Activated naive CD8-positive, alpha-beta T cell (primary cell): ENCODE measurements around the gene TMEM154.

ENCODE experiments used
- H3K27ac Mint-ChIP-seq: one replicate; pipeline ENCODE4 v1.8.0; 2021; ENCODE audit warnings: mixed read lengths
- H3K27me3 Mint-ChIP-seq: one replicate; pipeline ENCODE4 v1.8.0; 2021; ENCODE audit warnings: mixed read lengths
- H3K36me3 Mint-ChIP-seq: one replicate; pipeline ENCODE4 v1.8.0; 2021; ENCODE audit warnings: mixed read lengths
- H3K4me1 Mint-ChIP-seq: one replicate; pipeline ENCODE4 v1.8.0; 2021; ENCODE audit warnings: low read depth, mixed read lengths
- H3K4me3 Mint-ChIP-seq: one replicate; pipeline ENCODE4 v1.8.0; 2021; ENCODE audit warnings: mild to moderate bottlenecking, mixed read lengths
- H3K9me3 Mint-ChIP-seq: one replicate; pipeline ENCODE4 v1.8.0; 2021; ENCODE audit warnings: low read depth, mixed read lengths

The TMEM154 gene

GRCh38 chr4:152705903-152706302, 26.1 kb upstream of the TMEM154 start:
- no peak overlapping the region for H3K4me3 Mint-ChIP-seq
- no peaks in the 10 kb centered on the region for H3K27me3 Mint-ChIP-seq
- no peak overlapping the region for H3K27ac Mint-ChIP-seq
- H3K9me3 Mint-ChIP-seq = peaks cover 11% of the 10 kb centered on the region
- H3K4me1 Mint-ChIP-seq = no peaks in the 10 kb centered on the region
- peaks cover 13% of the 10 kb centered on the region for H3K36me3 Mint-ChIP-seq

GRCh38 chr4:152704788-152705187, 25.0 kb upstream of the TMEM154 start:
- H3K4me1 Mint-ChIP-seq = no peaks in the 10 kb centered on the region
- H3K9me3 Mint-ChIP-seq = peaks cover 11% of the 10 kb centered on the region
- peaks cover 13% of the 10 kb centered on the region for H3K36me3 Mint-ChIP-seq
- no peaks in the 10 kb centered on the region for H3K27me3 Mint-ChIP-seq
- no peak overlapping the region for H3K4me3 Mint-ChIP-seq
- H3K27ac Mint-ChIP-seq = no peak overlapping the region

GRCh38 chr4:152700151-152700550, 20.4 kb upstream of the TMEM154 start:
- peaks cover 8% of the 10 kb centered on the region for H3K36me3 Mint-ChIP-seq
- H3K27me3 Mint-ChIP-seq = no peaks in the 10 kb centered on the region
- H3K4me1 Mint-ChIP-seq = peaks cover 5% of the 10 kb centered on the region
- peaks cover 10% of the 10 kb centered on the region for H3K9me3 Mint-ChIP-seq
- H3K27ac Mint-ChIP-seq = no peak overlapping the region
- H3K4me3 Mint-ChIP-seq = no peak overlapping the region

- Mint-ChIP-seq H3K27me3 (no peaks in the 10 kb centered on the region), H3K27ac (no peak overlapping the region)
Measured at GRCh38 chr4:152699313-152699712, 19.5 kb upstream of the TMEM154 start.

GRCh38 chr4:152698089-152698499, 18.3 kb upstream of the TMEM154 start:
- Mint-ChIP-seq H3K9me3 (peaks cover under 1% of the 10 kb centered on the region), H3K27ac (no peak overlapping the region), H3K4me1 (peaks cover 5% of the 10 kb centered on the region), H3K36me3 (no peaks in the 10 kb centered on the region), H3K4me3 (no peak overlapping the region), H3K27me3 (no peaks in the 10 kb centered on the region)

More at GRCh38 chr4:152699313-152699712, 19.5 kb upstream of the TMEM154 start:
- H3K36me3 Mint-ChIP-seq = peaks cover 3% of the 10 kb centered on the region
- peaks cover 3% of the 10 kb centered on the region for H3K9me3 Mint-ChIP-seq
- no peak overlapping the region for H3K4me3 Mint-ChIP-seq
- H3K4me1 Mint-ChIP-seq = peaks cover 5% of the 10 kb centered on the region

GRCh38 chr4:152697284-152698088, 17.7 kb upstream of the TMEM154 start:
- Mint-ChIP-seq H3K36me3 (no peaks in the 10 kb centered on the region), H3K4me1 (peaks cover 5% of the 10 kb centered on the region), H3K9me3 (no peaks in the 10 kb centered on the region), H3K27ac (no peak overlapping the region), H3K4me3 (no peak overlapping the region), H3K27me3 (no peaks in the 10 kb centered on the region)

GRCh38 chr4:152696764-152697261, 17.0 kb upstream of the TMEM154 start:
- Mint-ChIP-seq H3K4me3 (no peak overlapping the region), H3K27me3 (no peaks in the 10 kb centered on the region), H3K36me3 (no peaks in the 10 kb centered on the region), H3K27ac (no peak overlapping the region), H3K4me1 (peaks cover 5% of the 10 kb centered on the region), H3K9me3 (no peaks in the 10 kb centered on the region)

GRCh38 chr4:152693871-152694270, 14.1 kb upstream of the TMEM154 start:
- H3K27me3 Mint-ChIP-seq = peaks cover 1% of the 10 kb centered on the region
- H3K9me3 Mint-ChIP-seq = no peaks in the 10 kb centered on the region
- no peak overlapping the region for H3K27ac Mint-ChIP-seq
- H3K4me1 Mint-ChIP-seq = peaks cover 5% of the 10 kb centered on the region
- H3K36me3 Mint-ChIP-seq = no peaks in the 10 kb centered on the region
- H3K4me3 Mint-ChIP-seq = no peak overlapping the region

- Mint-ChIP-seq H3K9me3 (no peaks in the 10 kb centered on the region), H3K4me1 (no peaks in the 10 kb centered on the region), H3K27ac (no peak overlapping the region), H3K36me3 (no peaks in the 10 kb centered on the region), H3K27me3 (peaks cover 1% of the 10 kb centered on the region), H3K4me3 (no peak overlapping the region)
Measured at GRCh38 chr4:152691761-152692160, 12.0 kb upstream of the TMEM154 start.

GRCh38 chr4:152690706-152691651, 11.2 kb upstream of the TMEM154 start:
- H3K27ac Mint-ChIP-seq = no peak overlapping the region
- H3K27me3 Mint-ChIP-seq = peaks cover 1% of the 10 kb centered on the region
- no peaks in the 10 kb centered on the region for H3K4me1 Mint-ChIP-seq
- no peak overlapping the region for H3K4me3 Mint-ChIP-seq
- H3K9me3 Mint-ChIP-seq = no peaks in the 10 kb centered on the region
- no peaks in the 10 kb centered on the region for H3K36me3 Mint-ChIP-seq

GRCh38 chr4:152689615-152690501, 10.1 kb upstream of the TMEM154 start:
- no peaks in the 10 kb centered on the region for H3K9me3 Mint-ChIP-seq

GRCh38 chr4:152687974-152688599, 8.3 kb upstream of the TMEM154 start:
- peaks cover 1% of the 10 kb centered on the region for H3K27me3 Mint-ChIP-seq
- no peak overlapping the region for H3K27ac Mint-ChIP-seq
- H3K4me1 Mint-ChIP-seq = peaks cover 8% of the 10 kb centered on the region
- no peak overlapping the region for H3K4me3 Mint-ChIP-seq
- no peaks in the 10 kb centered on the region for H3K36me3 Mint-ChIP-seq
- H3K9me3 Mint-ChIP-seq = no peaks in the 10 kb centered on the region

More at GRCh38 chr4:152689615-152690501, 10.1 kb upstream of the TMEM154 start:
- Mint-ChIP-seq H3K27ac (no peak overlapping the region), H3K36me3 (no peaks in the 10 kb centered on the region), H3K27me3 (peaks cover 1% of the 10 kb centered on the region), H3K4me3 (no peak overlapping the region), H3K4me1 (no peaks in the 10 kb centered on the region)

GRCh38 chr4:152686452-152687013, 6.7 kb upstream of the TMEM154 start:
- Mint-ChIP-seq H3K4me3 (no peak overlapping the region), H3K27me3 (peaks cover 1% of the 10 kb centered on the region), H3K9me3 (no peaks in the 10 kb centered on the region), H3K27ac (no peak overlapping the region), H3K4me1 (peaks cover 8% of the 10 kb centered on the region), H3K36me3 (no peaks in the 10 kb centered on the region)

GRCh38 chr4:152684587-152684986, 4.8 kb upstream of the TMEM154 start:
- Mint-ChIP-seq H3K27me3 (no peaks in the 10 kb centered on the region), H3K27ac (peak overlapping the region; percentile 61), H3K9me3 (no peaks in the 10 kb centered on the region), H3K4me3 (no peak overlapping the region), H3K4me1 (peaks cover 20% of the 10 kb centered on the region), H3K36me3 (no peaks in the 10 kb centered on the region)
